ENCODE measurements around the gene CYS1.
"Not testable (repeated sequence)": the region's sequence is repeated elsewhere in the genome, so short reads cannot be mapped to it uniquely, and the experiment has no call there.

Gene CYS1

DNA sequence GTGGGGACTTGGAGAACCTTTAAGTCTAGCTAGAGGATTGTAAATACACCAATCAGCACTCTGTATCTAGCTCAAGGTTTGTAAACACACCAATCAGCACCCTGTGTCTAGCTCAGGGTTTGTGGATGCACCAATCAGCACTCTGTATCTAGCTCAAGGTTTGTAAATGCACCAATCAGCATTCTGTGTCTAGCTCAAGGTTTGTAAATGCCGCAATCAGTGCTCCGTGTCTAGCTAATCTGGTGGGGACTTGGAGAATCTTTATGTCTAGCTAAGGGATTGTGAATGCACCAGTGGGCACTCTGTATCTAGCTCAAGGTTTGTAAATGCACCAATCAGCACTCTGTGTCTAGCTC lies 11.7 kb upstream of the CYS1 start:
- DNase-seq (ENCODE audit: low spot score) = not testable (repeated sequence)

DNA sequence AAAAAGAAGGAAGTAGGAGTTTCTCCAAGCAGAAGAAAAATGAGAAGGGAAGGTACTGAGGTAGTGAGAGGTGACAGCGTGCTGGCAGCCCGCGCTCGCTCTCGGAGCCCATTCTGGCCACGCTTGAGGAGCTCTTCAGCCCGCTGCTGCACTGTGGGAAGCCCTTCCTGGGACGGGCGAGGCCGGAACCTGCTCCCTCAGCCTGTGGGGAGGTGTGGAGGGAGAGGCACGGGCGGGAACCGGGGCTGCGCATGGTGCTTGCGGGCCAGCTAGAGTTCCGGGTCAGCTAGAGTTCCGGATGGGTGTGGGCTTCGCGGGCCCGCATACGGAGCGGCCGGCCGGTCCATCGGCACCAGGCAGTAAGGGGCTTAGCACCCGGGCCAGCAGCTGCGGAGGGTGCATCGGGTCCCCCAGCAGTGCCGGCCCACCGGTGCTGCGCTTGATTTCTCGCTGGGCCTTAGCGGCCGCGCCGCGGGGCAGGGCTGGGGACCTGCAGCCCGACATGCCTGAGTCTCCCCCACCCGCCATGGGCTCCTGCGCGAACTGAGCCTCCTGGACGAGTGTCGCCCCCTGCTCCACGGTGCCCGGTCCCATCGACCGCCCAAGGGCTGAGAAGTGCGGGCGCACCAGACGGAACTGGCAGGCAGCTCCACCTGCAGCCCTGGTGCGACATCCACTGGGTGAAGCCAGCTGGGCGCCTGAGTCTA lies 11.1 kb upstream of the CYS1 start:
- DNase-seq (ENCODE audit: low spot score) = no peak

DNA sequence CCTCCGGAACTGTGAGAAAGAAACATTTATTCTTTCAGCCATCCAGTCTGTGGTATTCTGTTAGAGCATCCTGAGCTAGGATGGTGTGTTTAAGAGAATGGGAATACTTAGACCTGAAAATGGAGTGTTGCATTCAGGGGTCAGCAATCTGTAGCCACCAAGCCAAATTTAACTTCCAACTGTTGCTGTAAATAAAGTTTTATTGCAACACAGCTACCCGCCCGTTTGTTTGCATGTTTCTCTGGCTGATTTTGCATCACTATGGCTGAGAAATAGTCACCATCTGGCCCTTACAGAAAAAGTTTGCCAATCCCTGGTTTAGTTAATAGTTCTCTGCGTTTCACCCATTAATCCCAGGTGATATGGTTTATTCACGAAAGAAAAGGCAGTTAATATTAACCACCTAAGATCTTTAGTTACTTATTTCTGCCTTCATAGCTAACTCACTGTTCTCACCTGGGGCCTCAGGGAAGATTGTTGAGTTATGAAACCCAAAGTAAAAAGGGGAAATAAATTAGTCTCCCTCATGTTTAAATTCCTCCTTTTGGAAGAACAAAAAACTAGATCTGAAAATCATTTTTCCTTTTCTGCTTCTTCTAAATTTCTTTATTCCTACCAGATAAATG lies 9.5 kb upstream of the CYS1 start:
- DNase-seq (ENCODE audit: low spot score) = no peak

DNA sequence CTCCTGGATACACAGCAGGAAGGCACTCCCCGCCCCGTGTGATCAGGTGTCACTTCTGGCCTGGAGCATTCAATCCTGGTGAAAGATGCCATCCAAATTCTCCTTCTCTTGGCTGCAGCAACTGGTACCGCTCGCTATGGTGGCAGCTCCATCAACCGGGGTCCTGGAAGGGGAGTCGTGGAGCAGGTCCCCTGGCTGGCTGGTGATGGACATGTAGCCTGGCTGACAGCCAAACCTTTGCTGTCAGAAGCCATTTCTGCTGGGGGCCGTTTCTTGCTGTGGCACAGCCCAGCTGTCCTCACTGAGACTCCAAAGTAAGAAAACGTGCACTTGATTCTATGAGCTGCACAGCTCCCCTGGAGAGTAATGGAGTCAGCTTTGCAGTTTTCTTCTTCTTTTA lies 7.1 kb upstream of the CYS1 start:
- DNase-seq (ENCODE audit: low spot score) = no peak

DNA sequence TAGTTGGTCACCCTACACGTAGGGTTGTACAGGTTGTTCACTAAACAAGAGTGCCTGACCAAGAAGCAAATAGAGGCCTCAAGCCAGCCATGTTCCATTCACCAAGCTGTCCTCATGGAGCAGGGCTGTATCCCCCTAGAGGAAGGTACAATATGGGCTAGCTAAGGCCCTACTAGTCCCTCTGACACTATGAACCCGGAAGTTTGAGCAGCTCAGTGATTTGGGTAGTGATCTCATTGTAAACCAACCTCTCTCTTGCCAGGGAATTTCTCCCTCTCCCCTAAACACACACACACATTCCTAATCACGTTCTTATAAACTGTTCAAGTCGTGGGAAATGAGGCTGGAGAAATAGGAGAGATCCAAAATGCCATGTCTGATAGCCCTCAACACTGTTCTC lies 6.7 kb upstream of the CYS1 start:
- no peak for DNase-seq (ENCODE audit: low spot score)

DNA sequence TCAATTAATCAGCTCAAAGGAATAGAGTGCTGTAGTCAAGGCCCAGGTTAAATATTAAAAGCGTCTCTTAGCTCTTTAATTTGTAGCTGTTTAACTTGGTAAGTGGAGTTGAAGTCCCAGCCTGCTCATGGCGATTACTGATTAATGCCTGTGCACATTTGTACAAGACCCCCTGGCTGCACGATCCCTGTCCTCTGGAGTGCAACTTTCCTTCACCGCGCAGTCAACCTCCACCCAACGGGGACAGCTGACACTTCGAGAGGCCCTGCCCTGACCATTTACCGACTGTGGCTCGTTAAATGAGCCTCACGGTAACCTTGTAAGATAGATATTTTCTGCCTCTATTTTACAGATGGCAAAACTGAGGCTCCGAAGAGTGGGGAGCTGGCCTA lies 5.5 kb upstream of the CYS1 start:
- no peak for DNase-seq (ENCODE audit: low spot score)

DNA sequence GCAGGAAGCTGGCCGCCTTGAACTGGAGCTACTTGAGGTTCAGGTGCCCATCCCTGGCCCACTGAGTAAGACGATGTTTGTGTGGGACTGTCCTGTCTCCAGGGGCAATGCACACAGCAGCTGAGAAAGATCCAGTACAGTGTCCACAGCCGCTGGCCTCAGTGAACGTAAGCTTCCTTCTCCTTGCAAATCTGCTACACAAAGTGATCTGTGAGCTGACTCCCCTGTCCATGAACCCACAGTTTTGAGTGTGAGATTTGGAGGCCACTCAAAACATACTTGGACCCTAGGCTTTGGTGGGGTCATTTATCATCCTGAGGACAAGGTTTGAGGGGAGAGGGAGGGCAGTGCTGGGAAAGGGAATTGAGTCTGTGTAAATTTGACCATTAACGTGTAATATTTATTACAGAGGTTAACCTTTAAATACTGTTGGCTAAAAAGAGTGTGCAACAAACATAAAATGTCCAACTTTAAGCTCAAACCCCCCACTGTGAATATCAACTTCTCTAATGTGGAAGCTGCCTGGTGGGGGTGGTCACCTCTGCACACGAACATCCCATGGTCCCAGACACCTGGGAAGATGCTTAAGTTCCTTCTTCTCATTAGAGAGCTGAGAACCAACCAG lies 4.9 kb upstream of the CYS1 start:
- DNase-seq (ENCODE audit: low spot score) = no peak

DNA sequence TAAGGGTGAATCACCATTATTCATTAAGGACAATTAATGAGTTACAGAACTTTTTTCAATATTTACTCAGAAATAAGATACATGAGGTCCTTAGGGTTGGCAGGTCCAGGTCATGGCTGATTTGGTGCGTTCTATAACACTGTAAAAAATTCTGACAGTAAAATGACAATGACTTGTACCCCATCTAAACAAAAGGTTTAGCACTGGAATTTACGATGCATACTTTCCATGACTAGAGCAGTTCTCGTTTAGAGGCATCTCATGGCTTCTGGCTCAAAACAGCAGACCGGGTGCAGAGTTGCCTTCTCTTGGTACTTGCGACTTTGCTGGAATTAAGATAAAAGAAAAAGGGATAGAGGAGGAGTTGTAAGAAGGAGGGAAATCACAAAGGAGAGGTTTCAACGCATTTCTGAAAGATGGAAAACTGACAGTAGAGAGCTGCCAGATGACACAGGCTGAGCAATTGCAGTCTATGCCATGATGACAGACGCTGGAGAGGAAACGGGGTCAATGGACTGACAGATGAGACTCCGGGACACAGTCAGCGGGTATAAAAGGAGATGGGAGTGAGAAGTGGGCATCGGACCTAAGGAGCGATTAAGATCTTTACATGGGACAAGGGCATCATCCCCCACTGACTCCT lies 4.1 kb upstream of the CYS1 start:
- DNase-seq (ENCODE audit: low spot score) = no peak

DNA sequence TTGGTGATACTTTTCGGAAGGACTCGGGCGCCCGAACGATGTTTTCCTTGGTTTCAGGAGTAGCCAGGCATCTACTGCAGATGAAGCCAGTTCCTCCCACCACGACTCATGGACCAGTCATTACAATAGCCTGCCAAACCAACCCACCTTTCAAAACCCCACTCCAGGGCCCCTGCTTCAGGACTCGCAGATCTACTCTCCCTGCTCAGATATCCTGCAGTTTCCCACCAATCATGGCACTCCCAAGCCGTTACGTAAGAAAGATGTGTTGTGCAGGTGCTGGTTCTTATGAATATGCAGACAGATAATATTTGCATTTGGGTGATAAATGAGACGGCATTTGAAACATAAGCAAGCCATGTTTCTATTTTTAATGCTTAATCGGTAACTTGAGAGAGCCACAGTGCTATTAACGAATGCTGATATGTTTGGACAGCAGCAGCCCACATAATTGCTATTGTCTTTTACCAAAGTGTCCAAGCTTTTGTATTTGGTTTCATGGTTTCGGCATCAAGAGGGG lies 3.5 kb upstream of the CYS1 start:
- no peak for DNase-seq (ENCODE audit: low spot score)

DNA sequence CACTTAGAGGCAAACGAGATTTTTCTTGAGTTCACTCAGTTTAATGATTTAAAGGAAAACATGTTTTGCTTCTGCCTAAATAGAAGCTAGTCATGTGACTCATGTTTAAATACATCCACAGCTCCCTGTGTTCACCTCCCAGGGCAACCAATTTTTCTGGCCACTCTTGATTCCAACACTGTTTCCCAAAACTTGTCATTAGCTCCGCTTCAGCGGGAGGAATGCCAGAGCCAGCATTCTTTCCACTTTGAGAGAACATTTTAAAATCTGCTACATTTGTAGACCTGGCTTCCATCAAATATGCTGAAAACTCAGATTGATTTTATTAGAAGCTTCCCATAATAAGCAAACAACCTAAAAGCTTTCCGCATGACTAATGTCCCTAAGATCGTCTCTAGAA lies 2.8 kb upstream of the CYS1 start:
- DNase-seq (ENCODE audit: low spot score) = peak; percentile 39

DNA sequence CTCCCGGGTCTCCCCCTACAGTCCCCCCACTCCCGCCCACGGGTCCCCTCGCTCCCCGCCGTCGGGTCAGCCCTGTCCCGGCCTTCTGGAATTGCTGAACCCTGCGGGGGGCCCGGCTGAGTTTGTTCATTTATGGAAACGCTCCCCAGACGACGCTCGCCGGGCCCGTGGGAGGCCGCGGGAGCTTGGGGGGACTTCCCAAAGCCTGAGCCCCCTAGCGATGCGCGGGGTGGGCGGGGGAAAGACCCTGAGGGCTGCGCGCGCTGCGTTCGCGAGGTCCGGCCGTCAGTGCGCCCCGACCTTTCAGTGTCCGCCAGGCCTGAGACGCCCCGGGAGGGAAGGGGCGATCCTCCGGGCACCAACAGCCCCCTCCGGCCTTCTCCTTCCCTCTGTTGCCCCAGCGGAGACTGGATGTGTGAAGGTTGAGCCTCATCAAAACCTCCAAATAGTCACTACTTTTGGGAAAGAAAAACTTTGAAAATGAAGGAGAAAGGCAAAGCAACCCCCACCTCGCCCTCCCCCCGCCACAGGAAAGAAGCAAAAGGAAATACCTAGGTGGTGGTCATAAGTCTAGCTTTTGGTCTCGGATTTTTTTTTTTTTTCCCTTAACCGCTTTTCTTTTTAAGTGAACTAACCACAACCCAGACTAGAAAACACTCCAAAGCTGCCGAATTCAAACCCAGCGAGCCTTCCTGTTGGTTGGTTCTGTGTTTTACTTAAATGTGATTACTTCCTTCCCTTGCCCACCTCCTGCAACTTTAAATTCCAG lies 509 bp upstream of the CYS1 start:
- DNase-seq (ENCODE audit: low spot score) = no peak

DNA sequence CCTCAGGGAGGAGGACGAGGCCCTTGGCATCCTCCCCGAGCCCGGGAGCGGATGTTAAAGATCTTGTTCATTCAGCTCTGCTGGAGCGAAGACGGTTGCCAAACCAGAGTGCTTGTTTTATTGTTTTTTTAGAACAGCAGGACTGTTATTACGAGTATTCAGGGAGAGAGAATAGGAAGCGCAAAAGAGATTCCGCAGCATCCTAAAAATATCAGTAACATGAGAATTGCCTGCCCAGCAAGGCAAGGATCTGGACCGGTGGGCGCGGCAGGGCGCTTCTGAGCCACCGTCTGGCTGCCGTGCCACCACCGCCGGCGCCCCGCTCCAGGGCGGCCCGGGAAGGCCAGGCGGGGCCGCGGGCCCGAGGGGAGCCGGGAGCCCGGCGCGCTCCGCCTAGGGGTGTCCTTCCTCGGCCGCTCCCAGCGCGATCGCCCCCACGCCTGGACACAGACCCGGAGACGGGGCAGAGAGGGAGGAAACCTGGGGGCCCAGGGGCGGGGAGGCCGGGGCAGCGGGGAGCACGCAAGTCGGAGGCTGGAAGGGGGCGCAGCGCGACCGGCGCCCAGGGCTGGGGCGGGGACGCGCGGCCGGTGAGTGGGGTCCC lies 843 bp downstream of the CYS1 start:
- peak; percentile 84 for DNase-seq (ENCODE audit: low spot score)

DNA sequence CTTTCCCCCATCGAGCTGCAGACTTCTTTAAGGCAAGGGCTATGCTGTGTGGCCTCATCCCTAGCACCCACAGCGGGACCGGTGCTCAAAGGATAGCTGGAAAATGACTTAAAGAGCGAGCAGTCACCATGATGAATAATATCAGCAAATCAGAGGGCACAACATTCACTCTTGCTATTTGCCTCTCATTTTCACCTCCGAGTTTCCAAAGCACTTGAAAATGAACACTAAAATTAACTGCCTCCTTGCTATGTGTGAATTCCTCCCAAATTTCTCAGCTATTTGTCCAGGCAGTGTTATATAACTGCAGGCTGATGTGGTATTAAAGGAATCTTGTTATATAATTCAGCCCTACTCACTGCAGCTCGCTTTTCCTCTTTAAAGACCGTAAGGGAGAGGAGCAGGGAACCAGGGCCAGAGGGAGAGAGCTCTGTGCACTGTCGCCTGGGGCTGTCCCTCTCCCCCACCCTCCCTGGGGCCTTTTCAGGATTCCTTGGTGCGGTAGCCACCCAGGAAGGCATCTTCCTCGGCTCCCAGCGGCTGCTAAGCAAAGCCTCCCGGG lies 1.4 kb downstream of the CYS1 start:
- DNase-seq (ENCODE audit: low spot score) = no peak

DNA sequence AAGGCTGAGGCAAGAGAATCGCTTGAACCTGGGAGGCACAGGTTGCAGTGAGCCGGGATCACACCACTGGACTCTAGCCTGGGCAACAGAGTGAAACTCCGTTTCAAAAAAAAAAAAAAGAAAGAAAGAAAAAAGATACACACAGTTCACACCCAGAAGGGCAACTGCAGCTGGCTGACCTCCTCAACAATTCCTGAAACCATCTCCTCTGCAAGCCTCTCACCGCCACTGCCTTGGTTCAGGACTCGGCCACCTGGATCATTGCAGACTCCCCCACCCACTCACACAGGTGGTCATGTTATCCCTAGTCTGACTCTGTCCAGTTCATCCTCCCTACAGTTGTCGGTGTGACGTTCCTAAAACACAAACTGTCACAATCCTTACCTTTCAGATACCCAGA lies 2.2 kb downstream of the CYS1 start:
- DNase-seq (ENCODE audit: low spot score) = no peak

DNA sequence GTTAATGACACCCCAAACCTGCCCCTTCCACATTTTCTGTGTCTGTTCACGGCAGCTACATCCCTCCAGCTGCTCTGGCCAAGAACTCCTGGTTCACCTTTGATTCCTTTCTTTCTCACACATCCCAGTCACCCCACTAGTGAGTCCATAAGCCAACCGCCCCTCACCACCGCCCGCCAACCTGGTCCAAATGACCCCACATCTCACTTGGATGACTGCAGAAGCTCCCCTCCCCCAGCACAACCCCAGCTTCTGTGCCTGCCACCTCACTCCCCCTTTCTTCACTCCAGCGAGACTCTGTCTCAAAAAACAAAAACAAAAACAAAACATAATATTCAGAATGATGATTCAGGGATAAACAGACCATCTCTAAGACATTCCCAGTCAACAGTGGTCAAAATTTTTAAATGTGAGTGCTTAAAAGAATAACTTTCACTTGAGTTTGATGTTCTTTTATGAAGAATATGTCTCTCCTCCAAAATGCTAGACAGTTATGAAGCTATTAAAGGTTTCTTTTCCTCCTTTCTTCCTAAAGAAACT lies 3.2 kb downstream of the CYS1 start:
- no peak for DNase-seq (ENCODE audit: low spot score)

DNA sequence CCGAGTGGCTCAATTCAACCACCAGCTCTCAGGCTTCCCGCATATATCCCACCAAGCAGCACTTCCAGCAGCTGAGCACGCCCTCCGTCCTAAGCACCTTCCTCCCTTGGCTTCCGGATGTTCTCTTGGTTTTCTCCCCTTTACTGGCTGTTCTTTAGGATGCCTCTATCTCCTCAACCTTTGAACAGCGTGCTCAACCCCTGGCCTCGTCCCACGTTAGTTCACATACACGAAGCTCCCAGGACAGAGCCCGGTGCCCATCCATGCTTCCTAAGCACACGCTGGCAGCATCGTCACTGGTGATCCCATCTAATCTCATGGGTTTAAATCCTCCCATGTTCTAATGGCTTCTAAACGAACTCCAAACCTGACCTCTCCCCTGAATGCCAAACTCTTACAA lies 3.7 kb downstream of the CYS1 start:
- no peak for DNase-seq (ENCODE audit: low spot score)

DNA sequence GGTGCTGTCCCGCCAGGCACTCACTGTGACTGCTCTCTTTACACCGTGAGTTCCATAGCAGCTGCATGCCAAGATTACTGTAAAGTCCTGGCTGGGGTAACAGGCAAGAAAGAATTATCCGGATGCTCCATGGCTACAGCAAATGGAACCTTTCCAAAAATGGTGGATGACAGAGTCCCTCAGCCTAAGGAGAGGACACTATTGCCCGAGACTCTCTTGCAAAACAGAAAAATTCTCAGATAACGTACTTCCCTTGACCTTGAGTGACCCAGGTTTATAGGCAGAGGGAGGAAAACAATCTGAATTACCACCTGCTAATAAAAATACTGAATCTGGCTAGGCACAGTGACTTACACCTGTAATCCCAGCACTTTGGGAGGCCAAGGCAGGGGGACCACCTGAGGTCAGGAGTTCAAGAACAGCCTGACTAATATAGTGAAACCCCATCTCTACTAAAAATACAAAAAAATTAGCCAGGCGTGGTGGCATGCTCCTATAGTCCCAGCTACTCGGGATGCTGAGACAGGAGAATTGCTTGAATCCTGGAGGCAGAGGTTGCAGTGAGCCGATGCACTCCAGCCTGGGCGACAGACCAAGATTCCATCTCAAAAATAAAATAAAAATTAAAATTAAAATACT lies 4.5 kb downstream of the CYS1 start:
- DNase-seq (ENCODE audit: low spot score) = no peak

DNA sequence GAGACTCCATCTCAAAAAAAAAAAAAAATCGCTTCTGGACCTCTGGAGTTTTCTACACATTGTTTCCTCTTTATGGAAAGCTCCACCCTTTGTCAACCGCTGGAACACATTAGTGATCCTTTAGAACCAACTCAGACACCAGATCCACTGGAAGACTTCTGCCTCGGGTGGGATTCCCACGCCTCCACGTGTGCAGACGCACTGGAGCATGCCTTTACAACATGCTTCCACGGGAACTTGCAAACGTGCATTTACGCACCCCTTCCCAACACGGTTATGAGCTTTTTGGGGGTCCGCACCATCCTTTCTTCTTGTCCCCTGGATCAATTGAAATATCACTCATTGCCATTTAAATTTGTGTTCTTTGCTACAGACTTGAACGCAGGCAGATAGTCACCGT lies 5.1 kb downstream of the CYS1 start:
- DNase-seq (ENCODE audit: low spot score) = no peak

DNA sequence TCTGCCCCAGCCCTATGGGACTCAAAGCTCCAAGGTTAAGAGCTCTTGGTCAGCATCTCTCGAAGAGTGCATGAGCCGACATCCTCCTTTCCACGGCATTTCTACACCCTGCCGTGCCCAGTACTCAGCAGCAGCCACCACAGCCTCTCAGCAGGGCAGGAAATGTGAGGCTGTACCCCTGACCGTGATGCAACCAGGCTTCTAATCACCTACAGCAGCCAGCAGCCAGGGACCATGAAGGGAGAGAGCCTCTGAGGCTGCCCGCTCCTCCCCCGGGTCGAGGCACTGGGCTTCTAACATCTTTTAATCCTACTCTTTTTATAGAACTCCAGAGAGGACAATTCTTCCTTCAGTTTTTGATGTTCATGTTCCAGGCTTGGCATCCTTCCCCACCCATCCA lies 6.5 kb downstream of the CYS1 start:
- no peak for DNase-seq (ENCODE audit: low spot score)

DNA sequence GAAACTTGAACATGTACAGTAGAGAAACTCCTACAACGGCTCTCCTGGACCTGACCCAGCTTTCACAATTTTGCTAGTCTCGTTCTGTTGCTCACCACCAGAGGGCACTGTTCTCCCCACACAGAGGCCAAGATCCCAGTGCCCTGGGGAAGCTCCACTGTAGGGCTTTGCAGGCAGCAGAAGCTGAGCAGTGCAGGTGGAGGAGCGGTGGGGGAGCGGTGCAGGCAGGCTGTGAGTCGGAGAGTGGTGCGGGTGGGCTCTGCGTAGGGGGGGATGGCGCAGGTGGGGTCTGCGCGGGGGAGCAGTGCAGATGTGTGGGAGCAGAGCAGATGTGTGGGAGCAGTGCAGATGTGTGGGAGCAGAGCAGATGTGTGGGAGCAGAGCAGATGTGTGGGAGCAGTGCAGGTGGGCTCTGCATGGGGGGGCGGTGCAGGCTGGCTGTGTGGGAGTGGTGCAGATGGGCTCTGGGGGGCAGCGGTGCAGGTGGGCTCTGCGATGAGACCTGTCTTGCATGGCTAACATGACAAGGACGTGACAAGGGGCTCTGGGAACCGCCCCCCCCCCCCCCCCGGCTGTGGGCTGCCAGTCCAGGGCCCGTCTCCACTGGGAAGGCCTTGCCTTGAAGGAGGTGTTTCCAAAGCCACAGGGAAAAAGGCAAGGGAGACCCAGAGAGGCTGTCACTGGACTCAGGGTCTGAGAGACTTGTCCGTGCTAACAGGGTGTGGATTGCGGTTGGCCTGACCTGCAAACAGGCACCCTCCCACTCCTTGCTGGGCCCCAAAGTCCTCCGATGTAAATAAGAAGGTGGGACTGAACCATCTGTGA lies 7.3 kb downstream of the CYS1 start:
- peak; percentile 92 for DNase-seq (ENCODE audit: low spot score)
